ENCODE results near the gene DPF3. TPM values are rescaled to one million over a fixed set of nuclear protein-coding genes. Genes with fewer than 3 reads are reported as not detected.
A peak's percentile ranks its signal among the peaks of the same experiment; 100 is the strongest.

Gene DPF3
- total and polyA plus RNA-seq, 12 donors: 0.91 to 6.0 (median 2.9) TPM

DNA sequence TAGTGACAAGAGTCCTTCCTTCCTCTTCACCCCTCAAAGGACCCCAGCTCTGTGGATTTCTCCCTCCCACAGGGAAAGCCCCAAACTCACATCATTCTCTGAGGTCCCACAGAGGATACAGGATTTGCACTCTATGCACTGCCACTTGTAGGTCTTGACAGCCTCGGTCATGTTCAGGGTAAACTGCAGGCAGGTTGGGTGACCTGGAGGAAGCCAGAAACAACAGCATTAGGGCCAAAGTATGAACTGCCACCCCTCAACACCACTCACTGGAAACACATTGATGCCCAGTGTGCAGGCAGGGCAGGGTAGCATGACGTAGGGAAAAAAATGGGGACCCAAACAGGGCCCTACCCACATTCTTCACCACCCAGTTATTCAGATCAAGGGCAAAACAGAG, 264.4 kb downstream of the DPF3 start:
- Histone ChIP-seq H3K4me3 (no peak overlapping the region), H3K36me3 (replicated peaks in 1 of 2) (no peaks in the 10 kb centered on the region), H3K9me3 (replicated peaks in 1 of 3) (no peaks in the 10 kb centered on the region), H3K4me1 (replicated peaks in 1 of 2) (no peaks in the 10 kb centered on the region), H3K27ac (no peak overlapping the region), H3K27me3 (no peaks in the 10 kb centered on the region)
- DNase-seq: peak in 2 of 7 donors; percentile 3 to 15
- TF ChIP-seq POLR2A (IDR thresholded peaks at IDR 0.05): no peak
- TF ChIP-seq, protein P1, sequence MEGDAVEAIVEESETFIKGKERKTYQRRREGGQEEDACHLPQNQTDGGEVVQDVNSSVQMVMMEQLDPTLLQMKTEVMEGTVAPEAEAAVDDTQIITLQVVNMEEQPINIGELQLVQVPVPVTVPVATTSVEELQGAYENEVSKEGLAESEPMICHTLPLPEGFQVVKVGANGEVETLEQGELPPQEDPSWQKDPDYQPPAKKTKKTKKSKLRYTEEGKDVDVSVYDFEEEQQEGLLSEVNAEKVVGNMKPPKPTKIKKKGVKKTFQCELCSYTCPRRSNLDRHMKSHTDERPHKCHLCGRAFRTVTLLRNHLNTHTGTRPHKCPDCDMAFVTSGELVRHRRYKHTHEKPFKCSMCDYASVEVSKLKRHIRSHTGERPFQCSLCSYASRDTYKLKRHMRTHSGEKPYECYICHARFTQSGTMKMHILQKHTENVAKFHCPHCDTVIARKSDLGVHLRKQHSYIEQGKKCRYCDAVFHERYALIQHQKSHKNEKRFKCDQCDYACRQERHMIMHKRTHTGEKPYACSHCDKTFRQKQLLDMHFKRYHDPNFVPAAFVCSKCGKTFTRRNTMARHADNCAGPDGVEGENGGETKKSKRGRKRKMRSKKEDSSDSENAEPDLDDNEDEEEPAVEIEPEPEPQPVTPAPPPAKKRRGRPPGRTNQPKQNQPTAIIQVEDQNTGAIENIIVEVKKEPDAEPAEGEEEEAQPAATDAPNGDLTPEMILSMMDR (IDR thresholded peaks at IDR 0.05): no peak
- intact Hi-C loops (cut with DNase I): no loop called here
- WGBS, 4 donors: 85 to 94% (median 88%) methylated on average over 1 to 2 of the region's 2 CpGs

- intact Hi-C loops (cut with DNase I): no loop called here
- no peak for DNase-seq
- WGBS, 4 donors: 93 to 98% (median 94%) methylated on average over 2 of the region's 2 CpGs
- Histone ChIP-seq H3K27ac (no peak overlapping the region), H3K4me1 (replicated peaks in 1 of 2) (no peaks in the 10 kb centered on the region), H3K9me3 (replicated peaks in 1 of 3) (no peaks in the 10 kb centered on the region), H3K36me3 (replicated peaks in 1 of 2) (no peaks in the 10 kb centered on the region), H3K4me3 (no peak overlapping the region), H3K27me3 (no peaks in the 10 kb centered on the region)
- TF ChIP-seq POLR2A (IDR thresholded peaks at IDR 0.05): no peak
- TF ChIP-seq, protein P1 (IDR thresholded peaks at IDR 0.05): no peak
These were observed 268.2 kb downstream of the DPF3 start for GRCh38 chr14:72625689-72626088.

- intact Hi-C loops (cut with DNase I): no loop called here
- H3K27ac ChIP-seq: no peak overlapping the region
- no peaks in the 10 kb centered on the region for H3K4me1 ChIP-seq (replicated peaks in 1 of 2)
- H3K4me3 ChIP-seq: no peak overlapping the region
- DNase-seq: peak in 2 of 7 donors; percentile 5 to 10
- H3K9me3 ChIP-seq (replicated peaks in 1 of 3): no peaks in the 10 kb centered on the region
- H3K36me3 ChIP-seq (replicated peaks in 1 of 2): no peaks in the 10 kb centered on the region
- no peaks in the 10 kb centered on the region for H3K27me3 ChIP-seq
- TF ChIP-seq, protein P1 (IDR thresholded peaks at IDR 0.05): no peak
- no peak for TF ChIP-seq POLR2A (IDR thresholded peaks at IDR 0.05)
- WGBS, 4 donors: 88 to 91% (median 90%) methylated on average over 6 of the region's 6 CpGs
These were observed 272.4 kb downstream of the DPF3 start for GRCh38 chr14:72621387-72622065.

GRCh38 chr14:72619881-72620280, 274.0 kb downstream of the DPF3 start:
- TF ChIP-seq POLR2A (IDR thresholded peaks at IDR 0.05): no peak
- TF ChIP-seq, protein P1 (IDR thresholded peaks at IDR 0.05): no peak
- 93 to 98% (median 94%) methylated on average over 10 of the region's 10 CpGs for WGBS, 4 donors
- DNase-seq: peak in 1 of 7 donors; percentile 9
- Histone ChIP-seq H3K27ac (no peak overlapping the region), H3K36me3 (replicated peaks in 1 of 2) (no peaks in the 10 kb centered on the region), H3K4me1 (replicated peaks in 1 of 2) (peaks cover 8% of the 10 kb centered on the region in 2 donors), H3K4me3 (no peak overlapping the region), H3K9me3 (replicated peaks in 1 of 3) (no peaks in the 10 kb centered on the region), H3K27me3 (no peaks in the 10 kb centered on the region)
- intact Hi-C loops (cut with DNase I): no loop called here

Data from adrenal gland (tissue), 12 donors.